ENCODE measurements around the gene STRN3. TPM values are rescaled to one million over a fixed set of nuclear protein-coding genes. Genes with fewer than 3 reads are reported as not detected.

The STRN3 gene
- polyA plus RNA-seq, 2 donors: 7.4 to 9.5 TPM

- H3K4me3 ChIP-seq (ENCODE audit: low read depth in 1 of 2, low read length in 2 of 2): peak overlapping the region; percentile 96 to 97
- WGBS, 2 donors: 3 to 4% methylated on average over 11 of the region's 11 CpGs
- H3K27ac ChIP-seq (ENCODE audit: low read depth in 2 of 2, low read length in 1 of 2): peak overlapping the region; percentile 90 to 98
- H3K4me1 ChIP-seq (ENCODE audit: control insufficient read depth in 2 of 2, insufficient read depth in 2 of 2, low read length in 1 of 2): no peaks in the 10 kb centered on the region
- no peaks in the 10 kb centered on the region for H3K27me3 ChIP-seq (ENCODE audit: control insufficient read depth in 1 of 2, insufficient read depth in 2 of 2, low read length in 2 of 2)
- H3K36me3 ChIP-seq (ENCODE audit: control insufficient read depth in 2 of 2, insufficient read depth in 2 of 2, low read length in 1 of 2): no peaks in the 10 kb centered on the region
- no peaks in the 10 kb centered on the region for H3K9me3 ChIP-seq (ENCODE audit: control insufficient read depth in 2 of 2, insufficient read depth in 1 of 2, low read depth in 1 of 2, low read length in 1 of 2)
Observed at GRCh38 chr14:31024577-31025366, 1.4 kb downstream of the STRN3 start.

- Histone ChIP-seq H3K27me3 (ENCODE audit: control insufficient read depth in 1 of 2, insufficient read depth in 2 of 2, low read length in 2 of 2) (no peaks in the 10 kb centered on the region), H3K9me3 (ENCODE audit: control insufficient read depth in 2 of 2, insufficient read depth in 1 of 2, low read depth in 1 of 2, low read length in 1 of 2) (no peaks in the 10 kb centered on the region), H3K4me3 (ENCODE audit: low read depth in 1 of 2, low read length in 2 of 2) (no peak overlapping the region), H3K4me1 (ENCODE audit: control insufficient read depth in 2 of 2, insufficient read depth in 2 of 2, low read length in 1 of 2) (no peaks in the 10 kb centered on the region), H3K27ac (ENCODE audit: low read depth in 2 of 2, low read length in 1 of 2) (no peak overlapping the region), H3K36me3 (ENCODE audit: control insufficient read depth in 2 of 2, insufficient read depth in 2 of 2, low read length in 1 of 2) (no peaks in the 10 kb centered on the region)
Observed at GRCh38 chr14:31024010-31024480, 2.1 kb downstream of the STRN3 start.

- 72 to 75% methylated on average over 2 of the region's 2 CpGs for WGBS, 2 donors
- no peaks in the 10 kb centered on the region for H3K9me3 ChIP-seq (ENCODE audit: control insufficient read depth in 2 of 2, insufficient read depth in 1 of 2, low read depth in 1 of 2, low read length in 1 of 2)
- H3K27me3 ChIP-seq (ENCODE audit: control insufficient read depth in 1 of 2, insufficient read depth in 2 of 2, low read length in 2 of 2): no peaks in the 10 kb centered on the region
- peaks cover 0 to 3% of the 10 kb centered on the region in 2 donors for H3K4me1 ChIP-seq (ENCODE audit: control insufficient read depth in 2 of 2, insufficient read depth in 2 of 2, low read length in 1 of 2)
- H3K36me3 ChIP-seq (ENCODE audit: control insufficient read depth in 2 of 2, insufficient read depth in 2 of 2, low read length in 1 of 2): peaks cover 0 to 2% of the 10 kb centered on the region in 2 donors
- no peak overlapping the region for H3K4me3 ChIP-seq (ENCODE audit: low read depth in 1 of 2, low read length in 2 of 2)
- H3K27ac ChIP-seq (ENCODE audit: low read depth in 2 of 2, low read length in 1 of 2): no peak overlapping the region
Observed at GRCh38 chr14:31022386-31022785, 3.8 kb downstream of the STRN3 start.

GRCh38 chr14:31021576-31021949, 4.6 kb downstream of the STRN3 start:
- H3K27ac ChIP-seq (ENCODE audit: low read depth in 2 of 2, low read length in 1 of 2): no peak overlapping the region
- H3K27me3 ChIP-seq (ENCODE audit: control insufficient read depth in 1 of 2, insufficient read depth in 2 of 2, low read length in 2 of 2): no peaks in the 10 kb centered on the region
- WGBS, 2 donors: 82 to 86% methylated on average over 4 of the region's 4 CpGs
- H3K36me3 ChIP-seq (ENCODE audit: control insufficient read depth in 2 of 2, insufficient read depth in 2 of 2, low read length in 1 of 2): peaks cover 0 to 2% of the 10 kb centered on the region in 2 donors
- H3K4me3 ChIP-seq (ENCODE audit: low read depth in 1 of 2, low read length in 2 of 2): no peak overlapping the region
- H3K9me3 ChIP-seq (ENCODE audit: control insufficient read depth in 2 of 2, insufficient read depth in 1 of 2, low read depth in 1 of 2, low read length in 1 of 2): no peaks in the 10 kb centered on the region
- peaks cover 0 to 3% of the 10 kb centered on the region in 2 donors for H3K4me1 ChIP-seq (ENCODE audit: control insufficient read depth in 2 of 2, insufficient read depth in 2 of 2, low read length in 1 of 2)

GRCh38 chr14:31020834-31021575, 5.2 kb downstream of the STRN3 start:
- H3K36me3 ChIP-seq (ENCODE audit: control insufficient read depth in 2 of 2, insufficient read depth in 2 of 2, low read length in 1 of 2): peaks cover 0 to 2% of the 10 kb centered on the region in 2 donors
- no peaks in the 10 kb centered on the region for H3K9me3 ChIP-seq (ENCODE audit: control insufficient read depth in 2 of 2, insufficient read depth in 1 of 2, low read depth in 1 of 2, low read length in 1 of 2)
- peaks cover 0 to 3% of the 10 kb centered on the region in 2 donors for H3K4me1 ChIP-seq (ENCODE audit: control insufficient read depth in 2 of 2, insufficient read depth in 2 of 2, low read length in 1 of 2)
- no peaks in the 10 kb centered on the region for H3K27me3 ChIP-seq (ENCODE audit: control insufficient read depth in 1 of 2, insufficient read depth in 2 of 2, low read length in 2 of 2)
- no peak overlapping the region for H3K4me3 ChIP-seq (ENCODE audit: low read depth in 1 of 2, low read length in 2 of 2)
- WGBS, 2 donors: 88 to 89% methylated on average over 8 of the region's 8 CpGs
- no peak overlapping the region for H3K27ac ChIP-seq (ENCODE audit: low read depth in 2 of 2, low read length in 1 of 2)

- Histone ChIP-seq H3K27me3 (ENCODE audit: control insufficient read depth in 1 of 2, insufficient read depth in 2 of 2, low read length in 2 of 2) (no peaks in the 10 kb centered on the region), H3K9me3 (ENCODE audit: control insufficient read depth in 2 of 2, insufficient read depth in 1 of 2, low read depth in 1 of 2, low read length in 1 of 2) (no peaks in the 10 kb centered on the region), H3K4me1 (ENCODE audit: control insufficient read depth in 2 of 2, insufficient read depth in 2 of 2, low read length in 1 of 2) (peaks cover 0 to 3% of the 10 kb centered on the region in 2 donors), H3K4me3 (ENCODE audit: low read depth in 1 of 2, low read length in 2 of 2) (no peak overlapping the region), H3K36me3 (ENCODE audit: control insufficient read depth in 2 of 2, insufficient read depth in 2 of 2, low read length in 1 of 2) (peaks cover 0 to 2% of the 10 kb centered on the region in 2 donors), H3K27ac (ENCODE audit: low read depth in 2 of 2, low read length in 1 of 2) (no peak overlapping the region)
- 87% methylated on average over 6 of the region's 6 CpGs for WGBS, 2 donors
Observed at GRCh38 chr14:31018057-31018645, 8.0 kb downstream of the STRN3 start.

- no peaks in the 10 kb centered on the region for H3K9me3 ChIP-seq (ENCODE audit: control insufficient read depth in 2 of 2, insufficient read depth in 1 of 2, low read depth in 1 of 2, low read length in 1 of 2)
- no peak overlapping the region for H3K27ac ChIP-seq (ENCODE audit: low read depth in 2 of 2, low read length in 1 of 2)
- WGBS, 2 donors: 98 to 99% methylated on average over 4 of the region's 4 CpGs
- H3K4me3 ChIP-seq (ENCODE audit: low read depth in 1 of 2, low read length in 2 of 2): no peak overlapping the region
- H3K27me3 ChIP-seq (ENCODE audit: control insufficient read depth in 1 of 2, insufficient read depth in 2 of 2, low read length in 2 of 2): no peaks in the 10 kb centered on the region
- H3K4me1 ChIP-seq (ENCODE audit: control insufficient read depth in 2 of 2, insufficient read depth in 2 of 2, low read length in 1 of 2): peaks cover 0 to 3% of the 10 kb centered on the region in 2 donors
- peaks cover 0 to 2% of the 10 kb centered on the region in 2 donors for H3K36me3 ChIP-seq (ENCODE audit: control insufficient read depth in 2 of 2, insufficient read depth in 2 of 2, low read length in 1 of 2)
Observed at GRCh38 chr14:31013841-31014240, 12.3 kb downstream of the STRN3 start.

- no peaks in the 10 kb centered on the region for H3K36me3 ChIP-seq (ENCODE audit: control insufficient read depth in 2 of 2, insufficient read depth in 2 of 2, low read length in 1 of 2)
- no peak overlapping the region for H3K27ac ChIP-seq (ENCODE audit: low read depth in 2 of 2, low read length in 1 of 2)
- no peaks in the 10 kb centered on the region for H3K4me1 ChIP-seq (ENCODE audit: control insufficient read depth in 2 of 2, insufficient read depth in 2 of 2, low read length in 1 of 2)
- H3K4me3 ChIP-seq (ENCODE audit: low read depth in 1 of 2, low read length in 2 of 2): no peak overlapping the region
- H3K9me3 ChIP-seq (ENCODE audit: control insufficient read depth in 2 of 2, insufficient read depth in 1 of 2, low read depth in 1 of 2, low read length in 1 of 2): no peaks in the 10 kb centered on the region
- H3K27me3 ChIP-seq (ENCODE audit: control insufficient read depth in 1 of 2, insufficient read depth in 2 of 2, low read length in 2 of 2): no peaks in the 10 kb centered on the region
- WGBS, 2 donors: 63 to 69% methylated on average over 3 of the region's 3 CpGs
Observed at GRCh38 chr14:31010935-31011334, 15.2 kb downstream of the STRN3 start.

- Histone ChIP-seq H3K9me3 (ENCODE audit: control insufficient read depth in 2 of 2, insufficient read depth in 1 of 2, low read depth in 1 of 2, low read length in 1 of 2) (no peaks in the 10 kb centered on the region), H3K27ac (ENCODE audit: low read depth in 2 of 2, low read length in 1 of 2) (no peak overlapping the region), H3K27me3 (ENCODE audit: control insufficient read depth in 1 of 2, insufficient read depth in 2 of 2, low read length in 2 of 2) (no peaks in the 10 kb centered on the region), H3K4me3 (ENCODE audit: low read depth in 1 of 2, low read length in 2 of 2) (no peak overlapping the region), H3K4me1 (ENCODE audit: control insufficient read depth in 2 of 2, insufficient read depth in 2 of 2, low read length in 1 of 2) (no peaks in the 10 kb centered on the region), H3K36me3 (ENCODE audit: control insufficient read depth in 2 of 2, insufficient read depth in 2 of 2, low read length in 1 of 2) (peaks cover 0 to 3% of the 10 kb centered on the region in 2 donors)
- WGBS, 2 donors: 83 to 92% methylated on average over 2 to 3 of the region's 3 CpGs
Observed at GRCh38 chr14:31009836-31010574, 16.2 kb downstream of the STRN3 start.
